Measurements from ENCODE around the gene TRABD2B. TPM values are rescaled to one million over a fixed set of nuclear protein-coding genes. Genes with fewer than 3 reads are reported as not detected.

Gene TRABD2B
- total RNA-seq, 1 donor: under 0.01 TPM

DNA sequence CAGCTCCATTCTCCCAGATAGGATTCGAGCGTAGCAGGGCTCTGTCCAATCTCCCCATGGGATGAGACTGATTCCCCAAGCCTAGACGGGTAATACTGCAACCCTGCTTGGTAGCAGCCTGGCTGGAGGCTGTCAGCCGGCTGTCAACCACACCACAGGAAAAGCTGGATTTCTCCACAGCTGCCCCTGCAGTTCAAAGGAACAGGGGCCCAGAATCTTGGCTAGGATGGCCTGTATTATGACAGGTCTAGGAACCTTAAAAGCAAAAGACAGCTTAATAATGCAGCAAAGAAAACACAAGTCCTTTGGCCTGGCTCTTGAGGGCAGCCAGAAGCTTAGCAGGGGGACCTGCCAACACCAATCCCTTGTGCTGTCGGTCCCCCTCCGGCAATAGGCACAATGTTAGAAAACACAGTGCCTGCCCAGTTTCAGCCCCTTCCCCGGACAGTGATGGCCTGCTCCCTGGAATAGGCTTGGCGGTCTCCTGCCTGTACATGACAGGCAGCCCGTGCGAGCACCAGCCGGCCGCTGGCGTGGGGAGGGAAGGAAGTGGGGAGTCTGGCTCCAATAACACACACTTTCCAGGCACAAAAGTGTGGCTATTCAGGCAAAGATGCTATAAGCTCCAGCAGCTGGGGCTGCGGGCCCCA, 90.5 kb downstream of the TRABD2B start:
- Histone ChIP-seq H3K4me2 (ENCODE audit: insufficient read depth, low read length) (no peak overlapping the region), H3K9me3 (ENCODE audit: low read depth, low read length) (no peaks in the 10 kb centered on the region), H3K79me2 (ENCODE audit: insufficient read depth, low read length) (no peaks in the 10 kb centered on the region), H4K20me1 (ENCODE audit: insufficient read depth, low read length) (no peaks in the 10 kb centered on the region), H3K27me3 (ENCODE audit: insufficient read depth, low read length) (peaks cover 3% of the 10 kb centered on the region), H3K4me3 (ENCODE audit: insufficient read depth, low read length) (no peak overlapping the region), H3K27ac (ENCODE audit: low read depth, low read length) (no peak overlapping the region), H3K36me3 (ENCODE audit: insufficient read depth, low read length) (no peaks in the 10 kb centered on the region), H3K4me1 (ENCODE audit: insufficient read depth, low read length) (no peaks in the 10 kb centered on the region), H2AFZ (ENCODE audit: low read length) (no peak overlapping the region)
- DNase-seq (ENCODE audit: insufficient read length, low spot score, missing footprints): no peak
- TF ChIP-seq, protein P1, sequence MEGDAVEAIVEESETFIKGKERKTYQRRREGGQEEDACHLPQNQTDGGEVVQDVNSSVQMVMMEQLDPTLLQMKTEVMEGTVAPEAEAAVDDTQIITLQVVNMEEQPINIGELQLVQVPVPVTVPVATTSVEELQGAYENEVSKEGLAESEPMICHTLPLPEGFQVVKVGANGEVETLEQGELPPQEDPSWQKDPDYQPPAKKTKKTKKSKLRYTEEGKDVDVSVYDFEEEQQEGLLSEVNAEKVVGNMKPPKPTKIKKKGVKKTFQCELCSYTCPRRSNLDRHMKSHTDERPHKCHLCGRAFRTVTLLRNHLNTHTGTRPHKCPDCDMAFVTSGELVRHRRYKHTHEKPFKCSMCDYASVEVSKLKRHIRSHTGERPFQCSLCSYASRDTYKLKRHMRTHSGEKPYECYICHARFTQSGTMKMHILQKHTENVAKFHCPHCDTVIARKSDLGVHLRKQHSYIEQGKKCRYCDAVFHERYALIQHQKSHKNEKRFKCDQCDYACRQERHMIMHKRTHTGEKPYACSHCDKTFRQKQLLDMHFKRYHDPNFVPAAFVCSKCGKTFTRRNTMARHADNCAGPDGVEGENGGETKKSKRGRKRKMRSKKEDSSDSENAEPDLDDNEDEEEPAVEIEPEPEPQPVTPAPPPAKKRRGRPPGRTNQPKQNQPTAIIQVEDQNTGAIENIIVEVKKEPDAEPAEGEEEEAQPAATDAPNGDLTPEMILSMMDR (IDR thresholded peaks at IDR 0.05; ENCODE audit: extremely low read depth, low read depth, low read length): no peak

DNA sequence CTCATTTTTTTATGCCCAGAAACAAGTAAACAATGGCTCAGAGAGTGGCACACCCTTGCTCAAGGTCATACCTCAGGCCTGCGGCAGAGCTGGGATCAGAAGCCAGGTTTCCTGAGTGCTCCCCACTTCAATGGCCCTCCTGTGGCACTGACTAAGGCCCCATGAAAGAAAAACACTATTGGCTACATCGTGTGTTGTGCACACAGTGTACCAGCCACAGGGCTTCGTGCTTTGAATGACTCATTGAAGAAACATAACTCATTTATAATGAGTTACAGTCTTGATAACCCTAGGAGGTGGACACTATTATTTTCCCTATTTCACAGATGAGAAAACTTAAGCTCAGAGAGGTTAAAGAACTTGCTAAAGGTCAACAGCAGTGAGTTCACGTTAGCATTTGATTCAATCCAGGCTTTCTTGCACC, 91.2 kb downstream of the TRABD2B start:
- TF ChIP-seq, protein P1 (IDR thresholded peaks at IDR 0.05; ENCODE audit: extremely low read depth, low read depth, low read length): no peak
- DNase-seq (ENCODE audit: insufficient read length, low spot score, missing footprints): peak; percentile 83
- no peak overlapping the region for H3K4me2 ChIP-seq (ENCODE audit: insufficient read depth, low read length)

DNA sequence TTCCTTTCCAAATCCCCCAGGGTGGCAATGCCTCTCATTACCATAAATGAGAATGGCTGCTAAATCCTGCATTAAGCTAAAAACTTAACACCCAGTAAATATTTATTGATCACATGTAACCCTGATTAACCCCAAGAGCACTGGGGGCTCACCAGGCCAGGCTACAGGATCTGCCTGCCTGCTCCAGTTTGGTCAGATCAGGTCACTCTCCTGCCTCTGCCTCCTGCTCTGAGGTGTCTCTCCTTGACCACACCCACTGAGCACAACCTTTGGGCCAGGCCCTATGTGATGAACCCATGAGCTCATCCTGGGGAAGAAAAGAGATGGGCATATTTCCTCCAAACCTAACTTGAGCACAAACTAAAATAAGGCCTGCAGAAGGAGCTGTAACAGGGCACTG, 93.5 kb downstream of the TRABD2B start:
- no peaks in the 10 kb centered on the region for H3K79me2 ChIP-seq (ENCODE audit: insufficient read depth, low read length)
- no peaks in the 10 kb centered on the region for H3K36me3 ChIP-seq (ENCODE audit: insufficient read depth, low read length)
- peaks cover 3% of the 10 kb centered on the region for H3K27me3 ChIP-seq (ENCODE audit: insufficient read depth, low read length)
- no peak for DNase-seq (ENCODE audit: insufficient read length, low spot score, missing footprints)
- no peaks in the 10 kb centered on the region for H3K4me1 ChIP-seq (ENCODE audit: insufficient read depth, low read length)
- no peak overlapping the region for H3K27ac ChIP-seq (ENCODE audit: low read depth, low read length)
- TF ChIP-seq, protein P1 (IDR thresholded peaks at IDR 0.05; ENCODE audit: extremely low read depth, low read depth, low read length): no peak
- H3K4me2 ChIP-seq (ENCODE audit: insufficient read depth, low read length): no peak overlapping the region
- no peak overlapping the region for H2AFZ ChIP-seq (ENCODE audit: low read length)
- no peak overlapping the region for H3K4me3 ChIP-seq (ENCODE audit: insufficient read depth, low read length)
- no peaks in the 10 kb centered on the region for H4K20me1 ChIP-seq (ENCODE audit: insufficient read depth, low read length)
- no peaks in the 10 kb centered on the region for H3K9me3 ChIP-seq (ENCODE audit: low read depth, low read length)

More for the DNA sequence above, 91.2 kb downstream of the TRABD2B start:
- Histone ChIP-seq H3K36me3 (ENCODE audit: insufficient read depth, low read length) (no peaks in the 10 kb centered on the region), H3K27ac (ENCODE audit: low read depth, low read length) (no peak overlapping the region), H4K20me1 (ENCODE audit: insufficient read depth, low read length) (no peaks in the 10 kb centered on the region), H3K4me3 (ENCODE audit: insufficient read depth, low read length) (no peak overlapping the region), H2AFZ (ENCODE audit: low read length) (no peak overlapping the region), H3K27me3 (ENCODE audit: insufficient read depth, low read length) (peaks cover 3% of the 10 kb centered on the region), H3K79me2 (ENCODE audit: insufficient read depth, low read length) (no peaks in the 10 kb centered on the region), H3K9me3 (ENCODE audit: low read depth, low read length) (no peaks in the 10 kb centered on the region), H3K4me1 (ENCODE audit: insufficient read depth, low read length) (no peaks in the 10 kb centered on the region)

DNA sequence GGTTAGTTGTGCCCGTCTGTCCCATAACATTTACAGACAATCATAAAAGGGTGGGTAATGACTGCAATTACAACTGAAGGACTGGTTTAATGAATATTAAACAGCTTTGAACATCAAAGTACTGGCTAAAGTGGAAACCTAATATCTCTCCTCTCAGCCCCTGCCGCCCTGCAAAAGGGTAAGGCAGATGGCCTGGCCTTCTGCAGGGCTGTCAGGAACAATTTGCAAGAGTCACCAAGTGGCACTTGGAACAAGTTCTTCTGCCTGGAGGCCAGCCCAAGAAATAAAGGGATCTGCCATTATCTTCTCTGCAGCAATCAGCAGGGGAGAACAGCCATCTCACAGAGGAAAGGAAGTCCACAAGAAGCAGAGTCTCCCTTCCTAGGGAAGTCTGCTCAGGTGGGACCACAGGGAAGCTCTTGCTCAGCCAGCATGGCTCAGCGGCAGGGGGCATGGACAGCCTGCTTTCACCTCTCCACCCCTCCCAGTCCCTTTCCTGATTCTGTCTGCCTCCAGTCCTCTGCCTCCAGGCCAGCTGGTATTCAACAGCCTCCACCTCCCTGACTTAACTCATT, 96.1 kb downstream of the TRABD2B start:
- no peak overlapping the region for H3K27ac ChIP-seq (ENCODE audit: low read depth, low read length)
- DNase-seq (ENCODE audit: insufficient read length, low spot score, missing footprints): no peak
- no peaks in the 10 kb centered on the region for H3K4me1 ChIP-seq (ENCODE audit: insufficient read depth, low read length)
- H3K9me3 ChIP-seq (ENCODE audit: low read depth, low read length): no peaks in the 10 kb centered on the region
- H2AFZ ChIP-seq (ENCODE audit: low read length): no peak overlapping the region
- TF ChIP-seq, protein P1 (IDR thresholded peaks at IDR 0.05; ENCODE audit: extremely low read depth, low read depth, low read length): no peak
- H3K4me2 ChIP-seq (ENCODE audit: insufficient read depth, low read length): no peak overlapping the region
- no peaks in the 10 kb centered on the region for H3K36me3 ChIP-seq (ENCODE audit: insufficient read depth, low read length)
- H3K4me3 ChIP-seq (ENCODE audit: insufficient read depth, low read length): no peak overlapping the region
- H3K79me2 ChIP-seq (ENCODE audit: insufficient read depth, low read length): no peaks in the 10 kb centered on the region
- H3K27me3 ChIP-seq (ENCODE audit: insufficient read depth, low read length): no peaks in the 10 kb centered on the region
- no peaks in the 10 kb centered on the region for H4K20me1 ChIP-seq (ENCODE audit: insufficient read depth, low read length)

All from osteoblast (primary cell).